COLO668 (cell line): ENCODE results near the gene SYNE1.
A peak's percentile ranks its signal among the peaks of the same experiment; 100 is the strongest.
"Not testable (repeated sequence)": the region's sequence is repeated elsewhere in the genome, so short reads cannot be mapped to it uniquely, and the experiment has no call there.

Experiments
- DNase-seq: peaks from one replicate; lab custom pipeline; 2025; ENCODE audit not compliant: unreplicated experiment; lab: John Stamatoyannopoulos, UW

The SYNE1 gene

GRCh38 chr6:152566103-152566875, 70.9 kb downstream of the SYNE1 start:
- no peak for DNase-seq

- DNase-seq = no peak
These were observed 74.0 kb downstream of the SYNE1 start for GRCh38 chr6:152563177-152563576.

DNA sequence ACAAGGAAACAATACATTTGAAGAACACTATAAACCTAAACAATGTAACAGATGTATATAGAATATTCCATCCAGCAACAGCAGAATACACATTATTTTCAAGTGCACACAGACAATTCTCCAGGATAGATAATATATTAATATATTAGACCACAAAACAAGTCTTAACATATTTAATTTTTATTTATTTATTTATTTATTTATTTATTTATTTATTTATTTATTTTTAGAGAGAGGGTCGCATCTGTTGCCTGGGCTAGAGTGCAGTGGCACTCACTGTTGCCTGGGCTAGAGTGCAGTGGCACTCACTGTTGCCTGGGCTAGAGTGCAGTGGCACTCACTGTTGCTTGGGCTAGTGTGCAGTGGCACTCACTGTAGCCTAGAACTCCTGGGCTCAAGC, 78.4 kb downstream of the SYNE1 start:
- not testable (repeated sequence) for DNase-seq

DNA sequence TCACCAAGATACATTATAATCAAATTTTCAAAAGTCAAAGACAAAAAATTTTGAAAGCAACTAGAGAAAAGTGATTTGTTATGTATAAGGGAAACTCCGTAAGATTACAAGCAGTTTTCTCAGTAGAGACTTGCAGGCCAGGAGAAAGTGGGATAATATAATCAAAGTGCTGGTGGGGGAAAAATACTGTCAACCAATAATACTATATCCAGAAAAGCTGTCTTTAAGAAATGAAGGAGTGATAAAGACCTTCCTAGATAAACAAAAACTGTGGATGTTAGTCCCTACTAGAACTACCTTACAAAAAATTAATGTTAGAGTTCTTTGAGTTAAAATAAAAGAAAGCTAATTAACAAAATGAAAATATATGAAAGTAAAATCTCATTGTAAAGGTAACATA, 79.7 kb downstream of the SYNE1 start:
- DNase-seq = no peak

DNA sequence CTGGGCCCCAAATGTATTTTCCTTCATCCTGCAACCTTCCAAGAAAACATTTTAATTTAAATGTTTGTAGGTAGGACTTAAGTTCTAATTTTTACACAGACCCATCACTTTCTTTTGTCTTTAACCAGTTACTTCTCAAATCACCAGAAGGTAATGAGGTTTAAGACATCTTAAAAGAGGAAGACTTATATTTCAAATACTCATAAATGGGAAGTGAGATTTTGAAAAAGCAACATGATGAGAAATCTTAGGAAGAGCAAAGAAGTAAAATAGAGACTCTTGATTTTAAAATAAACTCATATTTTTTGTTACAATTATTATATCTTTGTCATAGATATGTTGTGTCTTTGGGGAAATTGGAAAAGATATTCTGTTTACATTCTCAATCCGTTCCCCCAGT, 82.3 kb downstream of the SYNE1 start:
- DNase-seq = no peak

DNA sequence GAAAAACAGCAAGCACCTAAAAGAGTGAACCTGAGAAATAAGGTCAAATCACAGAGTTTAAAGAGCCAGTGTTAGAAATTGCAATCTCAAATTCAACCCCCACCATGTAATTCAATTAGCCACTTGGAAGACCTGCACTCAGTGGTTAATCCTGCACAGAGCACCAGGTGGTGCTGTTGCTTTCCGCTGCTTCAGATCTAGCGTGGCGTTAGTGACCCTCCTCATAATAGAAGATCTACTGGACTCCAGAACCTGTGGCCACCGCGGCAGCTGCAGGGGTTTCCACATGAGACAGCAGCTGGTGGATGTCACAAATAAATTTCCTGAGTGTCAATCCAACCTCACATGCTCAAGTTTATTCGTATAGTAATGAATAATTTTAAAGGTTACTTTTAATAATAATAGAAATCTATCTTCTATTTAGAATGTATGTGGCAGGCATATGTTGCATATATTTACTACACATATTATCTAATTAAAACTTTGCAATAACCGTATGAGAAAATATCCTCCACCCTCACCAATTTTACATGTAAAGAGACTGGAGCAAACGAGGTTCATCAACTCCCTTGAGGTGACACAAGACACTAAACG, 84.4 kb downstream of the SYNE1 start:
- peak; percentile 27 for DNase-seq

- no peak for DNase-seq
These were observed 93.6 kb downstream of the SYNE1 start for GRCh38 chr6:152543519-152543918.

GRCh38 chr6:152540381-152540780, 96.8 kb downstream of the SYNE1 start:
- no peak for DNase-seq

- no peak for DNase-seq
These were observed 102.6 kb downstream of the SYNE1 start for GRCh38 chr6:152534541-152534940.

- no peak for DNase-seq
These were observed 104.4 kb downstream of the SYNE1 start for GRCh38 chr6:152532556-152533422.

DNA sequence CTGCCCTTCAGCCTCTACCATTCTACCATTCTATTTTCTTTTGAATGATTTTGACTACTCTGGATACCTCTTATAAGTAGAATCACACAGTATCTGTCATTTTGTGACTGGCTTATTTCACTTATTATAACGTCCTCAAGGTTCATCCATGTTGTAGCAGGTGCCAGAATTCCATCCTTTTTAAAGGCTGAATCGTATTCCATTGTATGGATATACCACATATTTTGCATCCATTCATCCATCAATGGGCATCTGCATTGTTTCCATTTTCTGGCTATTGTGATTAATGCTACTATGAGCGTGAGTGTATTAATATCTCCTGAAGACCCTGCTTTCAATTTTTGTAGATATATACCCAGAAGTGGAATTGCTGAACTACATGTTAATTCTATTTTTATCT, 105.5 kb downstream of the SYNE1 start:
- no peak for DNase-seq

- DNase-seq = no peak
These were observed 107.8 kb downstream of the SYNE1 start for GRCh38 chr6:152529369-152529768.

DNA sequence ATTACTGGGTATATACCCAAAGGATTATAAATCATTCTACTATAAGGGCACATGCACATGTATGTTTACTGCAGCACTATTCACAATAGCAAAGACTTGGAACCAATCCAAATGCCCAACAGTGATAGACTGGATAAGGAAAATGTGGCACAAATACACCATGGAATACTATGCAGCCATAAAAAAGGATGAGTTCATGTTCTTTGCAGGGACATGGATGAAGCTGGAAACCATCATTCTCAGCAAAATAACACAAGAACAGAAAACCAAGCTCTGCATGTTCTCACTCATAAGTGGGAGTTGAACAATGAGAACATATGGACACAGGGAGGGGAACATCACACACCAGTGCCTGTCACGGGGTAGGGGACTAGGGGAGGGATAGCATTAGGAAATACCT, 123.0 kb downstream of the SYNE1 start:
- not testable (repeated sequence) for DNase-seq

DNA sequence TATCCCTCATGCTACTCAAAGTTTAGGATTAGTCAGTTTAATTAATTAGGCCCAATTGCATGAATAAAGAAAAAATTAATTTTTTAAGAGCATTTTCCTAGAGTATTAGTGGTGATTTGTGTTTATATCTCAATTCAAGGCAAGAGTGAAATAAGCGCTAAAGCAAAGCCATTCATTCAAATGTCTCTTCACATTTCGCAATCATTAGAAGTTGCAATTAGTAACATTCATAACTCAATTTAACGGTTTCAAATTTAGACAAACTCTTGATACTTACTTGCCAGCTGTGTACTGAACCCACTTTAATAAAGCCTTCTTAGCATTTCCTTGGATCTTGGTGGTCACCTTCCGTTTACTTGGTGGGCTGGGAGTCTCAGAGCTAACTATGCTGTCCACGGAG, 127.2 kb downstream of the SYNE1 start:
- DNase-seq = no peak

- DNase-seq = no peak
These were observed 128.7 kb downstream of the SYNE1 start for GRCh38 chr6:152508477-152508876.

DNA sequence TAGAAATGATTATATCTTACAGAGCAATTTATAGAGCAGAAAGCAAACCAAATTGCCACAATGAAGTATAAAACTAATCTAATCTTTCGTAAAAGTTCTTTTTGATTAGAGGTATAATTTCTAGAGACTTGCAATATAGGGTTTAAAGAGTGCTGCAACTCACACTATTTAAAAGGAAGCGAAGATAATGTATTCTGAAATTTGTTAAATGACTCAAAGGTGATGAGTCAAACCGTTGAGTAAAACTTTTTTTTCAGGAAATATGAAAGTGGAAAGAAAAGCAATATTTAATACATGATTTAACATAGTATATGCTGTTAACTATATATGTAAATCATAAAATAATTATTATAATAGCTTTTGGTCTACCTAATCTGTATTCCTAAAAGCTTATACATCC, 133.6 kb downstream of the SYNE1 start:
- no peak for DNase-seq

DNA sequence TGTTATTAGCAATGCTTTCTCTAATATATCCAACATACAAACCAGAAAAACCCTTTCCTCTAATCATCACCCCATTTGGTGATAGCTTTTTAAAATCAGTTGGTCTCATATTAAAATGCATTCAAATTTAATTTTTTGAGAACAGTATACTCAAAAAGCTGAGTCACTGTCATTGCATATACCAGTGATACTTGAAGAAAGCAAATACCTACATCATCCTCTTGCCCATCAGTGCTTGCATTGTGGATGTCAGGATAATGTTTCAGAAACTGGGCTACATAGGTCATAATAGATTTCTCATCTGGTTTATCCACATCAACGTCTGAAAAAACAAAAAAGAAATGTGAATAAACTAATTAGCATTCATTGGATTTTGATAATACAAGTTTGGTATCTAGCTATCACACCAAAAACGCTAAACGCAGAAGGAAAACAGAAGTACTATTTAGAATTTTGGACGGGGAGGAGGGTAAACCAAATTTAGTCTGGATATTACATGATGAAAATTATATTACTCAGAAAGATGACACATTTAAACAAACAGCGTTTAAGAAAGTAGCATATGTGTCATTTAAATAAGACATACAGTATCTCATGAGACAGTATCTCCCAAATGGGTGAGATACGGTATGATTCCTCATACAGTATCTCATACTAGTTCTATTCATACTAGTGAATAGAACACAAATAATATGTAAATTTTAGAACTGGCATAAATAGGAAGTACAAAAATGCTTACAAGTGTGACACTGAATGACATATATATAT, 134.6 kb downstream of the SYNE1 start:
- no peak for DNase-seq

DNA sequence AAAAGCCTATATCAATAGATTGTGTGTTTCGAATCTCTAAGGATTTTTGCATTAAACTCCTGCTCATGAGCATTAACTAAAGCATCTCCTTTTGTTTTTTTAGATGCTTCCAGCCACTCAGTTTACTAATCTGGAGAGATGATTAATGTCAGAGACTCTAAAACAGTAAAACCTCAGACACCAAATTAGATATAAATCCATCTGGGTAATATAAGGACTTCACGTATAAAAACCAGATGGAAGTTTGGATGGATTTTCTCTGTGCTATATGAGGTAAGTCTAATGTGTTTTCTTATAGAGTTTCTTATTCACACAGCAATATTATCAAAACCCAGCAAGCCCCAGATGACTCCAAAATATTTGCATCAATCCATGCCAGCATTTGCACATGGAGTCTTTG, 137.2 kb downstream of the SYNE1 start:
- DNase-seq = no peak

DNA sequence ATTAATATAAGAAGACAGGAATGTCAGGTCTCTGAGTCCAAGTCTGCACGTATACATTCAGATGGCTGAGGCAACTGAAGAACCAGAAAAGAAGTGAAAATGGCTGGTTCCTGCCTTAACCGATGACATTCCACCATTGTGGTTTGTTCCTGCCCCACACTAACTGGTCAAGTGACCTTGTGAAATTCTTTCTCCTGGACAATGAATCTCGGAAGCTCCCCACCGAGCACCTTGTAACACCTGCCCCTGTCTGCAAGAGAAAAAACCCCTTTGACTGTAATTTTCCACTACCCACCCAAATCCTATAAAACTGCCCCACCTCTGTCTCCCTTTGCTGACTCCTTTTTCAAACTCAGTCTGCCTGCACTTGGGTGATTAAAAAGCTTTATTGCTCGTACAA, 140.4 kb downstream of the SYNE1 start:
- DNase-seq = no peak

DNA sequence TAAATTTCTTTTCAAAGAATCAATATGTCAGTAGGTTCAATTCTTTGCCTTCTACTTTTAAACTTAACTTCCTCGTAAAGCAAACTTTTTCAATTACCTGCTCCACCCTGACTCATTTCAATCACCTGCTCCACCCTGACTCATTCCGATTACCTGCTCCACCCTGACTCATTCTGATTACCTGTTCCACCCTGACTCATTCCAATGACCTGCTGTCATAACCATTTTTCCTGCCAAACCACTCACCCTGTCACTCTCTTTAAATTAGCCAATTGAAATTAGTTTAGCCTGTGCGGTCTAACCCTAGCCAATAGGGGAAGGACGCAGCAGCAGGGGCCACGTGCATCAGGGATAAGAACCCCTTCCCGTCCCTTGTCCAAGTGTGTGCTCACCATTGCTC, 141.7 kb downstream of the SYNE1 start:
- not testable (repeated sequence) for DNase-seq

DNA sequence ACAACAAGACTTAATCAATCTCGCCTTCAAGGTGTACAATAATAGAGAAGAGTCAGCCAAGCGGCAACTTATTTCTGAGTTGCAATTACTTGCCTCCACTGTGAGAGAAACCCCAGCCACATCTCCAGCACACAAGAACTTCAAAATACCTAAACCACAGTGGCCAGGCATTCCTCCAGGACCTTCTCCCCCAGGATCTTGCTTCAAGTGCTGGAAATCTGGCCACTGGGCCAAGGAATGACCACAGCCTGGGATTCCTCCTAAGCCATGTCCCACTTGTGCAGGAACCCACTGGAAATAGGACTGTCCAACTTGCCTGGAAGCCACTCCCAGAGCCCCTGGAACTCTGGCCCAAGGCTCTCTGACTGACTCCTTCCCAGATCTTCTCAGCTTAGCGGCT, 144.9 kb downstream of the SYNE1 start:
- not testable (repeated sequence) for DNase-seq
